Activated naive CD4-positive, alpha-beta T cell treated with anti-CD3 and anti-CD28 coated beads, Interleukin-2, amount 10 ng/mL, durations not matched to agents 7 days and 5 days (primary cell): ENCODE data around the gene PRKN.

Experiments
- CTCF ChIA-PET: fragments of 350-600 bp; sonication (Branson Sonifier 250); formaldehyde crosslinking; loops from one replicate; lab custom pipeline; 2021; ENCODE audit warnings: antibody characterized with exemption; lab: Charles Lee
- DNase-seq: peaks from one replicate; pipeline ENCODE4 v3.0.0-alpha.2; 2020
- H3K27ac Mint-ChIP-seq: one replicate; pipeline ENCODE4 v1.8.0; 2021; ENCODE audit warnings: mild to moderate bottlenecking, moderate library complexity, mixed read lengths
- H3K27me3 Mint-ChIP-seq: one replicate; pipeline ENCODE4 v1.8.0; 2021; ENCODE audit warnings: mild to moderate bottlenecking, mixed read lengths
- H3K36me3 Mint-ChIP-seq: one replicate; pipeline ENCODE4 v1.8.0; 2021; ENCODE audit warnings: mixed read lengths
- H3K4me1 Mint-ChIP-seq: one replicate; pipeline ENCODE4 v1.8.0; 2021; ENCODE audit warnings: mixed read lengths
- H3K4me3 Mint-ChIP-seq: one replicate; pipeline ENCODE4 v1.8.0; 2021; ENCODE audit warnings: mild to moderate bottlenecking, moderate library complexity, mixed read lengths
- H3K9me3 Mint-ChIP-seq: one replicate; pipeline ENCODE4 v1.8.0; 2021; ENCODE audit warnings: mixed read lengths

PRKN gene

DNA sequence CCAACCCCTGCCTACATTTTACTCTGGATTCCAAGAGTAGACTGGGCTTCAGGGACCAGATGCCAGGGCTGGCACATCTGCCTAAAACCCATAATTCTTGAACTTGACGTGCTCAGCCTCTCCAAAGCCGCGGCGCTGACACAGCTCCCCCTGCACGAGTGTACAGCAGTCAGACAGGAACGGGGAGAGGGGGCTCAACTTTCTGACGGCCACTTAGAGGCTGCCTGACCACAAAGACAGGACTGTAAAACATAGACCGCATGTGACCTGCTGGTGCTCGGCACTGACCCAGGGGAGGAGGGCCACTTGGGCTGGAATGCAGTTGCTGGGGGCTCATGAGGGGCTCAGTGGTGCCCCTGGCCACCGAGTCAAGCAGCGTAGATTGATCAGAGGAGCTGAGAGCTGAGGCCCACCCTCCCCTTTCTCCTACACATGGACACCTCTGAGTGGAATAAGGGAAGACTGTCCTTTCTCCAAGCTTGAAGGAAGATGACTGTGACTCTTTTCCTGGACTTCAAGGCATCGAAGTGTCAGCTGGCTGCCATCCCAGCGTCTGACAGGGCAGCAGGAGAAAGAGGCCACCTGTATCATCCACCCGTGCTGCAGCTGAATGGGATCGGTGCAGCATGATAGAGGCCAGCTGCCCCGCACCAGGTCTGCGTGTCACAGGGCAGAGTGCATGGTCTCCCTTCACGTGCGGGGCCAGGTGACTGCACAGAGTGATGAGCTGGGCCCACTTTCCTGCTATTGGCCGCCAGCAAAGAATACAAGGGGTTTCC is 1282.4 kb downstream of the PRKN start:
- CTCF ChIA-PET = interaction anchor here (1.6 to 1.7 kb wide), 2 partner anchors 14 to 27 kb away, joined by 3 to 4 read pairs; no protein-coding TSS in a partner anchor
- Mint-ChIP-seq H3K4me3 (no peak overlapping the region), H3K4me1 (peaks cover 3% of the 10 kb centered on the region), H3K36me3 (no peaks in the 10 kb centered on the region), H3K27ac (no peak overlapping the region), H3K27me3 (peaks cover 14% of the 10 kb centered on the region), H3K9me3 (no peaks in the 10 kb centered on the region)
- DNase-seq = no peak

GRCh38 chr6:161444464-161444863 is 1283.1 kb downstream of the PRKN start:
- H3K9me3 Mint-ChIP-seq = no peaks in the 10 kb centered on the region
- no peak for DNase-seq
- H3K4me3 Mint-ChIP-seq = no peak overlapping the region
- no peak overlapping the region for H3K27ac Mint-ChIP-seq
- CTCF ChIA-PET = interaction anchor here (1.6 to 1.7 kb wide), 2 partner anchors 14 to 26 kb away, joined by 3 to 4 read pairs; no protein-coding TSS in a partner anchor
- peaks cover 14% of the 10 kb centered on the region for H3K27me3 Mint-ChIP-seq
- H3K4me1 Mint-ChIP-seq = peaks cover 3% of the 10 kb centered on the region
- H3K36me3 Mint-ChIP-seq = no peaks in the 10 kb centered on the region

DNA sequence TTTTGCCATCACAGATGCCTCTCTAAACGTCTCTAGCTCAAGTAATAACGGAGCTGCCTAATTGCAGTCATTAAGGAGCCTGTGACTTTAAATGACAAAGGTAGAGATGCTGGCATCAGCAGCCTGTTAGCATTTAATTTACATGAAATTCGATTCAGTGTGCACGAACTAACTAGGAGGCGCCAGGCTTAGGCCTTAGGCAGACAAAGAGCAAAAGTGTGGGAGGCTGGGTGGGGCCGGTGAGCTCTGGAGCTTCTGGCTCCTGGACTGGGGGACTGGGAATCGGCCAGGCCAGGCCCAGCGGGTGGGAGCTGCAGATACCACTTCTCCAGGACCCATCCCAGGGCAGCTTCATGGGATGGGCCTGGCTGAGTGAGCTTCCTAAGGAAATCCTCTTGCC is 1283.7 kb downstream of the PRKN start:
- Mint-ChIP-seq H3K9me3 (no peaks in the 10 kb centered on the region), H3K4me3 (no peak overlapping the region), H3K4me1 (peaks cover 3% of the 10 kb centered on the region), H3K27me3 (peaks cover 14% of the 10 kb centered on the region), H3K36me3 (no peaks in the 10 kb centered on the region), H3K27ac (no peak overlapping the region)
- DNase-seq = no peak
- CTCF ChIA-PET = interaction anchor here (1.6 to 1.7 kb wide), 2 partner anchors 15 to 26 kb away, joined by 3 to 4 read pairs; no protein-coding TSS in a partner anchor

GRCh38 chr6:161442420-161442819 is 1285.1 kb downstream of the PRKN start:
- Mint-ChIP-seq H3K27me3 (peaks cover 14% of the 10 kb centered on the region), H3K27ac (no peak overlapping the region), H3K4me1 (peaks cover 3% of the 10 kb centered on the region), H3K9me3 (no peaks in the 10 kb centered on the region), H3K4me3 (no peak overlapping the region), H3K36me3 (no peaks in the 10 kb centered on the region)
- no peak for DNase-seq
- CTCF ChIA-PET = no interaction called here

DNA sequence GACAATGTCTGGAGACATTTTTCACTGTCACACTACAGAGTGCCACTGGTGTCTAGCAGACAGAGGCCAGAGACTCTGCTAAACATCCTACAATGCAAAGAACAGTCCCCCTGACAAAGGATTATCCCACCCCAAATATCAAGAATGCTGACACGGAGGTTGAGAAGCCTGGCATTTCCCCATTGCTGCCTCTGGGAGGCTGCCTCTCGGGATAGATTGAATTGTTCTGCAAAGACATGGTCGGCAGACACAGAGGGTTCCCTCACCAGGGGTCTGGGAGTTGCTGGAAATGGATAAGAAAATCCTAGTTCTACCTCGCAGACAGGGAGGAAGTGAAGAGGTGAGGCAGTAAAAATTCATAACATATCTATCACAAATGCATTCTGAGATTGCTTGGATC is 1287.3 kb downstream of the PRKN start:
- peaks cover 4% of the 10 kb centered on the region for H3K27me3 Mint-ChIP-seq
- no peaks in the 10 kb centered on the region for H3K9me3 Mint-ChIP-seq
- no peak overlapping the region for H3K27ac Mint-ChIP-seq
- no peak for DNase-seq
- H3K36me3 Mint-ChIP-seq = no peaks in the 10 kb centered on the region
- no peak overlapping the region for H3K4me3 Mint-ChIP-seq
- CTCF ChIA-PET = interaction anchor here (0.6 to 0.7 kb wide), 2 partner anchors 14 to 47 kb away, joined by 3 read pairs; no protein-coding TSS in a partner anchor
- peaks cover 3% of the 10 kb centered on the region for H3K4me1 Mint-ChIP-seq

DNA sequence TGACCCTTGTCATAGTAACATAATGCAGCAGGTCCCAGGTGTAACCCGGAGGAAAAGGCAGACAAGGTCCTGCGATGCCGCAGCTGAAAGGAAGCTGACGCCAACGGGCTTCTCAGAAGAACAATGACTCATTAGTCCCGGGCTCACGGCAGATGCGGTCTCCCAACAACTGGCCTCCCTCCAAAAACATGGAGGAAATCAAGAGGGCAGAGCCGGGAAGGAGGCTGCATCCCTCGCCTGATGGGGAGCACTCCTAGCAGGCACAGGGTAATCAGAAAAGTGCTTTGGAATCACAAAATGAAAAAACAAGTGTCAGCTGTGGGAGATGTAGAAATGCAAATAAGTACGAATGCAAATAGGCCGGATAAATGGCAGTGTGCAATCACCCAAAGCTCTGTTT is 1288.5 kb downstream of the PRKN start:
- H3K27ac Mint-ChIP-seq = no peak overlapping the region
- no peaks in the 10 kb centered on the region for H3K9me3 Mint-ChIP-seq
- DNase-seq = no peak
- no peaks in the 10 kb centered on the region for H3K36me3 Mint-ChIP-seq
- no peaks in the 10 kb centered on the region for H3K4me1 Mint-ChIP-seq
- no peak overlapping the region for H3K4me3 Mint-ChIP-seq
- CTCF ChIA-PET = interaction anchor here (2.3 kb wide), 1 partner anchor 21 kb away, joined by 9 read pairs; no protein-coding TSS in a partner anchor
- H3K27me3 Mint-ChIP-seq = no peaks in the 10 kb centered on the region

DNA sequence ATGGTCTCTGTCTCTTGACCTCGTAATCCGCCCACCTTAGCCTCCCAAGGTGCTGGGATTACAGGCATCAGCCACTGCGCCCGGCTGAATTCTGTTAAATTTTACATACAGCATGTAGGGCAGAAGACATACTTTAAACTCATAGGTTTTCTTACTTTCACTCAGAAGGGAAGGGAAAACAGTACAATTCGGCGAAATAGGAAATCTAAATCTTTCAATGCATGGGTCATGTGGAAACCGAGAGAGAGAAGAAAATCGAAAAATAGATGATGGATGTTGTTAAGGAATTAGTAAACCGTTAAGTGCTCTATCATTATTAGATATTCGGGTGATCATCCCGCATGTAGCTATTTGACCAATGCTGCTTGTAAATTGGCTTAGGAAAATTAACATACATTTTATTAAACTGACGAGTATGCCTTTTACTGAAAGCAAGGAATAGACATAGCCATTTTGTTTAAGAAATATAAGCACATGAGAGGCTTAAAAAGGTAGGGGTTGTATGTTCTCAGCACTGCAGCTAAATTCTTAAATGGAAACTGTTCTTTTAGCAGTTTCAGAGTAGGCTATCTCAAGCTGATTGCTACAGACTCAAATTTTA is 1289.0 kb downstream of the PRKN start:
- no peaks in the 10 kb centered on the region for H3K9me3 Mint-ChIP-seq
- no peaks in the 10 kb centered on the region for H3K4me1 Mint-ChIP-seq
- no peak overlapping the region for H3K27ac Mint-ChIP-seq
- no peaks in the 10 kb centered on the region for H3K36me3 Mint-ChIP-seq
- no peak for DNase-seq
- no peaks in the 10 kb centered on the region for H3K27me3 Mint-ChIP-seq
- no peak overlapping the region for H3K4me3 Mint-ChIP-seq
- CTCF ChIA-PET = interaction anchor here (2.3 kb wide), 1 partner anchor 20 kb away, joined by 9 read pairs; no protein-coding TSS in a partner anchor

GRCh38 chr6:161437851-161438250 is 1289.7 kb downstream of the PRKN start:
- no peaks in the 10 kb centered on the region for H3K9me3 Mint-ChIP-seq
- H3K27me3 Mint-ChIP-seq = no peaks in the 10 kb centered on the region
- DNase-seq = no peak
- H3K4me1 Mint-ChIP-seq = no peaks in the 10 kb centered on the region
- no peak overlapping the region for H3K4me3 Mint-ChIP-seq
- CTCF ChIA-PET = interaction anchor here (2.3 kb wide), 1 partner anchor 20 kb away, joined by 9 read pairs; no protein-coding TSS in a partner anchor
- no peak overlapping the region for H3K27ac Mint-ChIP-seq
- no peaks in the 10 kb centered on the region for H3K36me3 Mint-ChIP-seq

GRCh38 chr6:161436106-161436876 is 1291.3 kb downstream of the PRKN start:
- Mint-ChIP-seq H3K4me3 (no peak overlapping the region), H3K36me3 (no peaks in the 10 kb centered on the region), H3K9me3 (no peaks in the 10 kb centered on the region), H3K4me1 (no peaks in the 10 kb centered on the region), H3K27me3 (no peaks in the 10 kb centered on the region), H3K27ac (no peak overlapping the region)
- no peak for DNase-seq
- CTCF ChIA-PET = interaction anchor here (1.2 kb wide), 1 partner anchor 18 kb away, joined by 4 read pairs; no protein-coding TSS in a partner anchor

DNA sequence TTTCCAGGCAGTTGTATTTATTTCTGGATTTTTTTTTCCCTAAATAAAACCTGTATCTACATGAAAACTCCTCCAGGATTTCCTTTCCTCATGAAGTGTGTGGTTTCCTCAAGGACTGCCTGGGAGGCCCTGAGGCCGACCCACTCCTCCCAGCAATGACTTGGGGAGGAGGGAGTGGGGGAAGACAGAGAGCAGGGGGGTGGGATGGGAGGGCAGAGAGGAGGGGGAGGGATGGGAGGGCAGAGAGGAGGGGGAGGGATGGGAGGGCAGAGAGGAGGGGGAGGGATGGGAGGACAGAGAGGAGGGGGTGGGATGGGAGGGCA is 1291.9 kb downstream of the PRKN start:
- Mint-ChIP-seq H3K27ac (no peak overlapping the region), H3K9me3 (no peaks in the 10 kb centered on the region), H3K36me3 (no peaks in the 10 kb centered on the region), H3K4me1 (no peaks in the 10 kb centered on the region), H3K27me3 (no peaks in the 10 kb centered on the region), H3K4me3 (no peak overlapping the region)
- CTCF ChIA-PET = interaction anchor here (1.2 kb wide), 1 partner anchor 17 kb away, joined by 4 read pairs; no protein-coding TSS in a partner anchor
- no peak for DNase-seq

GRCh38 chr6:161434921-161435747 is 1292.4 kb downstream of the PRKN start:
- H3K4me3 Mint-ChIP-seq = no peak overlapping the region
- no peaks in the 10 kb centered on the region for H3K4me1 Mint-ChIP-seq
- no peaks in the 10 kb centered on the region for H3K36me3 Mint-ChIP-seq
- no peaks in the 10 kb centered on the region for H3K9me3 Mint-ChIP-seq
- CTCF ChIA-PET = interaction anchor here (1.0 to 1.2 kb wide), 2 partner anchors 17 to 61 kb away, joined by 4 read pairs; no protein-coding TSS in a partner anchor
- no peaks in the 10 kb centered on the region for H3K27me3 Mint-ChIP-seq
- no peak for DNase-seq
- no peak overlapping the region for H3K27ac Mint-ChIP-seq

DNA sequence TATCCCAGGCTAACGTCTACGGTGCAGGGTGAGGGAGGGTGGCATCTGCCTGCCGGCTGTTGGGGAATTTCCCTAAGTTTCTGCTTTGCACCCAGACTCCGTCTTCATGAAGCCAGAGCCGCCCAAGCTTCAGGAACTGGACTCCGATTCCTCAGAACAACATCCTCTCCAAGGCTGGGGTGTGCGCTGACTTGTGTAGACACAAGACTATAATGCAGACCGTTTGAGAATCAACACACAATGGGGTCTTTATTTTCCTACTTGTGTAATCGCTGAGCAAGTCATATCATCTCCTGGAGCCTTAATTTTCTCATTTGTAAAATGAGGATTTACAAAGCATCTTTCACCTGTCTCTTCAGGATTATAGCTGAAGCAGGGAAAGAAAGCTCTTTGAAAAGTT is 1293.2 kb downstream of the PRKN start:
- no peak for DNase-seq
- H3K36me3 Mint-ChIP-seq = no peaks in the 10 kb centered on the region

DNA sequence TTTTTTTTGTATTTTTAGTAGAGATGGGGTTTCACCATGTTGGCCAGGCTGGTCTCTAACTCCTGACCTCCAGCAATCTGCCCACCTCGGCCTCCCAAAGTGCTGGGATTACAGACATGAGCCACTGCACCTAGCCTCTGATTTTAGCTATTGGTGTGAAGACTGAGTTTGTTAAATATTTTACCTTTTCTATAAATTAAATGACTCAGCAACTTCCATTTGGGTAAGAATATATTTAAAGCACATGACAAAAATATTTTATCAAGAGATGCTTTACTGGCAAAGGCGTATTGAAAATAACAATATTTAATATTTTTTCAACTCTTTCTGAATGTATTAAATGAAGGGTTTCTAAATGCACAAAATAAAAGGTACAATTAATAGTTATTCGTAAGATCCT is 1295.0 kb downstream of the PRKN start:
- Mint-ChIP-seq H3K9me3 (no peaks in the 10 kb centered on the region), H3K4me1 (no peaks in the 10 kb centered on the region), H3K27me3 (no peaks in the 10 kb centered on the region), H3K36me3 (no peaks in the 10 kb centered on the region), H3K27ac (no peak overlapping the region), H3K4me3 (no peak overlapping the region)
- CTCF ChIA-PET = no interaction called here
- no peak for DNase-seq

More for the DNA sequence above, 1293.2 kb downstream of the PRKN start:
- H3K27me3 Mint-ChIP-seq = no peaks in the 10 kb centered on the region
- no peak overlapping the region for H3K4me3 Mint-ChIP-seq
- H3K9me3 Mint-ChIP-seq = no peaks in the 10 kb centered on the region
- no peak overlapping the region for H3K27ac Mint-ChIP-seq
- no peaks in the 10 kb centered on the region for H3K4me1 Mint-ChIP-seq
- CTCF ChIA-PET = interaction anchor here (1.0 kb wide), 1 partner anchor 60 kb away, joined by 4 read pairs; no protein-coding TSS in a partner anchor
